ENCODE results near the gene CNTNAP2. TPM values are rescaled to one million over a fixed set of nuclear protein-coding genes. Genes with fewer than 3 reads are reported as not detected.

The CNTNAP2 gene
- total and polyA plus RNA-seq, 2 of the 8 experiments (the other 6 are each of a cell fraction or from before 2014, with no cell fraction given), result 27.9 to 71.0 TPM

- no peak overlapping the region for H3K4ac ChIP-seq (replicated peaks; ENCODE audit: insufficient read length, low read depth, low read length)
- no peaks in the 10 kb centered on the region for H3K27me3 ChIP-seq (replicated peaks in 1 of 4; ENCODE audit: control insufficient read depth in 3 of 4, extremely low read depth in 1 of 4, insufficient read depth in 3 of 4, low read length in 3 of 4)
- no peaks in the 10 kb centered on the region for H3K23me2 ChIP-seq (ENCODE audit: low read depth, low read length)
- H2AFZ ChIP-seq (ENCODE audit: low read length), result no peak overlapping the region
- H3K4me1 ChIP-seq (replicated peaks in 1 of 4; ENCODE audit: control insufficient read depth in 3 of 4, insufficient read depth in 4 of 4, low read length in 3 of 4), result no peaks in the 10 kb centered on the region; a peak in 1 of 7 replicates
- DNase-seq (ENCODE audit: low read depth in 1 of 2, low spot score in 2 of 2) (no peak), FAIRE-seq (no peak)
- no peak overlapping the region for H2BK5ac ChIP-seq (ENCODE audit: low read depth, low read length)
- no peak overlapping the region for H3K56ac ChIP-seq (replicated peaks; ENCODE audit: insufficient read length, low read depth, low read length)
- ChIA-PET POLR2A (ENCODE audit: partially characterized antibody) (no interaction called here), CTCF (ENCODE audit: partially characterized antibody) (no interaction called here)
- H3K36me3 ChIP-seq (ENCODE audit: control insufficient read depth in 2 of 4, insufficient read depth in 4 of 4, low read length in 3 of 4), result no peaks in the 10 kb centered on the region
- H2AK5ac ChIP-seq (ENCODE audit: low read depth, low read length), result no peak overlapping the region
- H3K27ac ChIP-seq (ENCODE audit: low read depth, low read length), result no peak overlapping the region
- no peaks in the 10 kb centered on the region for H4K20me1 ChIP-seq (replicated peaks in 1 of 2; ENCODE audit: control insufficient read depth in 1 of 2, insufficient read depth in 2 of 2, low read length in 2 of 2)
- no peak overlapping the region for H2BK12ac ChIP-seq (ENCODE audit: low read depth, low read length)
- no peaks in the 10 kb centered on the region for H3K79me2 ChIP-seq (ENCODE audit: control insufficient read depth in 1 of 2, insufficient read depth in 2 of 2, low read length in 2 of 2)
- no peak overlapping the region for H4K8ac ChIP-seq (ENCODE audit: extremely low read depth, insufficient read depth, low read length)
- no peak overlapping the region for H3K23ac ChIP-seq (ENCODE audit: insufficient read length)
- no peaks in the 10 kb centered on the region for H3K9me3 ChIP-seq (ENCODE audit: insufficient read depth in 2 of 2, low read depth in 1 of 2, low read length in 1 of 2)
- no peak overlapping the region for H4K5ac ChIP-seq (ENCODE audit: insufficient read length, low read depth, low read length)
- H2BK15ac ChIP-seq (ENCODE audit: low read length), result no peak overlapping the region
- H3K9ac ChIP-seq (replicated peaks in 1 of 4; ENCODE audit: extremely low read depth in 1 of 4, low read depth in 3 of 4, low read length in 3 of 4), result no peak overlapping the region
- H3K18ac ChIP-seq (ENCODE audit: extremely low read depth, low read length), result no peak overlapping the region
- WGBS, 2 experiments (ENCODE audit: extremely low coverage in 1 of 2, insufficient coverage in 1 of 2, insufficient read length in 1 of 2, insufficient replicate concordance in 2 of 2, low coverage in 1 of 2, low lambda C conversion rate in 2 of 2, missing lambda C conversion rate in 1 of 2), result 83% methylated on average over 4 of the region's 4 CpGs; no CpG with 5 or more reads in 1 of the 2 experiments
- H4K91ac ChIP-seq (replicated peaks; ENCODE audit: insufficient read length, low read length), result no peak overlapping the region
- no peak overlapping the region for H3K4me3 ChIP-seq (ENCODE audit: extremely low read depth in 1 of 4, insufficient read depth in 2 of 4, low read depth in 3 of 4, low read length in 4 of 4)
- H3K4me2 ChIP-seq (ENCODE audit: insufficient read depth in 1 of 2, low read depth in 2 of 2, low read length in 2 of 2), result no peak overlapping the region
- no peaks in the 10 kb centered on the region for H3K79me1 ChIP-seq (ENCODE audit: low read depth, low read length)
- H2BK120ac ChIP-seq (replicated peaks; ENCODE audit: low read depth, low read length), result no peak overlapping the region
- H2BK20ac ChIP-seq (ENCODE audit: low read length), result no peak overlapping the region
- no peak overlapping the region for H3K14ac ChIP-seq (ENCODE audit: insufficient read length)
- TF ChIP-seq SIX5 (IDR thresholded peaks at IDR 0.05; ENCODE audit: low read depth, low read length) (no peak), CHD1 (IDR thresholded peaks at IDR 0.05; ENCODE audit: low read depth, low read length) (no peak), RAD21 (IDR thresholded peaks at IDR 0.05 in 1 of 2, conservative IDR thresholded peaks at IDR 0.05 in 1 of 2; ENCODE audit: low read depth in 2 of 2, low read length in 2 of 2) (no peak), FOSL1 (IDR thresholded peaks at IDR 0.05; ENCODE audit: insufficient read depth, low read depth, low read length) (no peak), SP4 (IDR thresholded peaks at IDR 0.05; ENCODE audit: low read length) (no peak), BRCA1 (IDR thresholded peaks at IDR 0.05; ENCODE audit: low read depth, low read length) (no peak), EGR1 (IDR thresholded peaks at IDR 0.05; ENCODE audit: borderline replicate concordance, low read depth, low read length) (no peak), CHD2 (IDR thresholded peaks at IDR 0.05; ENCODE audit: low read length) (no peak), KDM4A (IDR thresholded peaks at IDR 0.05; ENCODE audit: low read depth, low read length, severe bottlenecking) (no peak), RFX5 (IDR thresholded peaks at IDR 0.05; ENCODE audit: borderline replicate concordance, low read depth, low read length) (no peak), NRF1 (IDR thresholded peaks at IDR 0.05; ENCODE audit: low read depth, low read length) (no peak), SIRT6 (IDR thresholded peaks at IDR 0.05; ENCODE audit: low read length) (no peak), RBBP5 (IDR thresholded peaks at IDR 0.05; ENCODE audit: borderline replicate concordance, low read depth, low read length) (no peak)
- TF ChIP-seq, protein P1, sequence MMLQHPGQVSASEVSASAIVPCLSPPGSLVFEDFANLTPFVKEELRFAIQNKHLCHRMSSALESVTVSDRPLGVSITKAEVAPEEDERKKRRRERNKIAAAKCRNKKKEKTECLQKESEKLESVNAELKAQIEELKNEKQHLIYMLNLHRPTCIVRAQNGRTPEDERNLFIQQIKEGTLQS (IDR thresholded peaks at IDR 0.05; ENCODE audit: insufficient read depth, low read depth, low read length), result no peak
- TF ChIP-seq, protein P2, sequence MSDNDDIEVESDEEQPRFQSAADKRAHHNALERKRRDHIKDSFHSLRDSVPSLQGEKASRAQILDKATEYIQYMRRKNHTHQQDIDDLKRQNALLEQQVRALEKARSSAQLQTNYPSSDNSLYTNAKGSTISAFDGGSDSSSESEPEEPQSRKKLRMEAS (IDR thresholded peaks at IDR 0.05), result no peak
Measured at GRCh38 chr7:147363101-147363500, 1246.5 kb downstream of the CNTNAP2 start.
